Heart right ventricle (tissue), 16 donors: ENCODE measurements around the gene TOP1. TPM values are rescaled to one million over a fixed set of nuclear protein-coding genes. Genes with fewer than 3 reads are reported as not detected.

Source experiments
- ATAC-seq, 8 donors: fragments of 200-7000 bp; cut with Tn5 transposase; one replicate each; pipeline ENCODE4 v1.9.1; 2020; ENCODE audit warnings: mild to moderate bottlenecking in 8 of 8, moderate library complexity in 8 of 8, moderate number of reproducible peaks in 1 of 8
- DNase-seq, 2 donors: peaks; one replicate each; pipeline ENCODE4 v3.0.0-alpha.2; 2020
- H3K27ac ChIP-seq, 10 donors: fragments of 200-600 bp; sonication (generic) in 2 of 10; one replicate each; pipeline versions ENCODE4 v1.5.0 to v1.8.0; 2020 to 2022; ENCODE audit warnings: mild to moderate bottlenecking in 3 of 10
- H3K27me3 ChIP-seq, 7 donors: fragments of 200-600 bp; one replicate each; pipeline ENCODE4 v1.8.0; 2021 to 2022; ENCODE audit warnings: mild to moderate bottlenecking in 2 of 7
- H3K36me3 ChIP-seq, 9 donors: fragments of 200-600 bp; sonication (generic) in 1 of 9; one replicate each; pipeline versions ENCODE4 v1.5.0 to v1.8.0; 2020 to 2022; ENCODE audit warnings: mild to moderate bottlenecking in 2 of 9
- H3K4me1 ChIP-seq, 9 donors: fragments of 200-600 bp; sonication (generic) in 1 of 9; one replicate each; pipeline versions ENCODE4 v1.5.0 to v1.8.0; 2020 to 2022; ENCODE audit warnings: mild to moderate bottlenecking in 4 of 9
- H3K4me3 ChIP-seq, 10 donors: fragments of 200-600 bp; sonication (generic) in 2 of 10; one replicate each; pipeline versions ENCODE4 v1.5.0 to v1.8.0; 2020 to 2022; ENCODE audit warnings: mild to moderate bottlenecking in 7 of 10, moderate library complexity in 2 of 10
- H3K9me3 ChIP-seq, 11 donors: fragments of 200-600 bp in 10 of 11; sonication (generic) in 2 of 11; one replicate each; pipeline versions ENCODE4 v1.5.0 to v1.8.0; 2013 to 2022; ENCODE audit warnings: mild to moderate bottlenecking in 2 of 11, control low read depth in 1 of 11, moderate library complexity in 1 of 11
- CTCF ChIP-seq, 9 donors: fragments of 200-600 bp; sonication (generic) in 2 of 9; IDR thresholded peaks; one replicate each; pipeline versions ENCODE4 v1.5.0 to v1.8.0; 2021 to 2022; ENCODE audit warnings: antibody characterized with exemption in 9 of 9, mild to moderate bottlenecking in 5 of 9, moderate library complexity in 1 of 9
- WGBS, 2 donors: extraction: QIAGEN DNeasy Blood & Tissue Kit; methylation state at CpG; one replicate each; pipeline ENCODE4 v1.1.7; 2013; ENCODE audit warnings: inconsistent platforms in 1 of 2; 5-methylcytosine and 5-hydroxymethylcytosine counted together
- intact Hi-C, 10 donors: fragments of 100-400 bp; cut with DNase I; formaldehyde crosslinking; loops; one replicate each; pipeline versions ENCODE4 v1.11.1 to v1.14.2; 2022
- polyA plus RNA-seq, 2 donors: library from polyadenylated mRNA; stranded (reverse); fragments of 200-250 nt; gene quantifications; one replicate each; pipeline ENCODE4 v1.2.3, GENCODE V29; 2013
- total RNA-seq, 10 donors: library from RNA; stranded (reverse); fragmentation: NEBNext Ultra II Directional in 3 of 10; extraction: Animal tissue kit (Norgen Biotek cat#: 25700) in 3 of 10; gene quantifications; one replicate each; pipeline versions ENCODE4 v1.2.1 to v1.2.4, GENCODE V29; 2021 to 2023
- donor health status: Arrhythmogenic right ventricular cardiomyopathy.
- donor health status: ischemic (EF 13 %, LVEDD 7.1; RV severe dilation, severe dysfunction).
- donor health status: healthy with polysubstance abuse.
- donor health status: DM: no; HTN: yes; CAD: no.
- donor health status: DM: no; HTN: no; CAD: no.
- donor health status: ischemic (EF 25% LVEDD 6.9; RV normal size, moderate dysfunction).
- donor health status: ischemic (EF 25% LVEDD 5.7; RV mildly dilated, moderate dysfunction).
- donor health status: healthy.
- donor health status: DM: yes; HTN: yes; CAD: no.
- donor health status: Ischemic cardiomyopathy.
- donor health status: ischemic (EF 35%, LVEDD 5.7; RV mildly dilated, moderate dysfunction).
- donor health status: nonischemic (EF 11% LVEDD 7.7; RV severe dilation, severe dysfunction).
- donor health status: DM: yes; HTN: yes; CAD: no.
- donor health status: PGD.
- donor health status: ischemic (EF 29% LVEDD 5.4; RV normal size, mild dysfunction).
- donor health status: nonischemic (EF 23%, LVEDD 6.1; RV moderate dilation, normal function).

Gene TOP1
- total and polyA plus RNA-seq, 12 donors, result 13.5 to 28.3 (median 23.1) TPM

- peaks cover 9 to 38% (median 14%) of the 10 kb centered on the region in 9 donors for H3K4me1 ChIP-seq
- DNase-seq, result no peak
- peaks cover 11 to 94% (median 75%) of the 10 kb centered on the region in 9 donors for H3K36me3 ChIP-seq
- H3K27me3 ChIP-seq, result no peaks in the 10 kb centered on the region
- H3K27ac ChIP-seq, result no peak overlapping the region
- intact Hi-C loops, result no loop called here
- no peak for ATAC-seq
- 95 to 96% methylated on average over 11 of the region's 11 CpGs for WGBS, 2 donors
- TF ChIP-seq CTCF (IDR thresholded peaks at IDR 0.05), result no peak
- H3K9me3 ChIP-seq, result no peaks in the 10 kb centered on the region
- H3K4me3 ChIP-seq, result no peak overlapping the region
Observed at GRCh38 chr20:41163821-41164220, 135.2 kb downstream of the TOP1 start.

- intact Hi-C loops, result loop anchor here in 1 of 10 donors (5.0 kb wide), 1 partner anchor 198 kb away; no protein-coding TSS in a partner anchor
Observed at GRCh38 chr20:41165001-41165882, 136.6 kb downstream of the TOP1 start.

GRCh38 chr20:41166201-41167117 is 137.8 kb downstream of the TOP1 start:
- no peak for DNase-seq
- peaks cover 9 to 99% (median 83%) of the 10 kb centered on the region in 9 donors for H3K36me3 ChIP-seq

More at GRCh38 chr20:41165001-41165882, 136.6 kb downstream of the TOP1 start:
- no peaks in the 10 kb centered on the region for H3K9me3 ChIP-seq
- TF ChIP-seq CTCF (IDR thresholded peaks at IDR 0.05), result no peak
- H3K4me1 ChIP-seq, result peaks cover 0 to 24% (median 8%) of the 10 kb centered on the region in 9 donors
- H3K27me3 ChIP-seq, result no peaks in the 10 kb centered on the region
- WGBS, 2 donors, result 90 to 91% methylated on average over 24 of the region's 24 CpGs
- no peak overlapping the region for H3K27ac ChIP-seq
- ATAC-seq (no peak), DNase-seq (no peak)
- no peak overlapping the region for H3K4me3 ChIP-seq
- H3K36me3 ChIP-seq, result peaks cover 9 to 99% (median 82%) of the 10 kb centered on the region in 9 donors

More at GRCh38 chr20:41166201-41167117, 137.8 kb downstream of the TOP1 start:
- no peak for TF ChIP-seq CTCF (IDR thresholded peaks at IDR 0.05)
- Histone ChIP-seq H3K4me1 (peaks cover 0 to 14% (median 8%) of the 10 kb centered on the region in 9 donors), H3K27ac (no peak overlapping the region), H3K4me3 (no peak overlapping the region), H3K27me3 (no peaks in the 10 kb centered on the region), H3K9me3 (no peaks in the 10 kb centered on the region)
- intact Hi-C loops, result loop anchor here in 1 of 10 donors (5.0 kb wide), 1 partner anchor 199 kb away; no protein-coding TSS in a partner anchor
- no peak for ATAC-seq
- 91 to 92% methylated on average over 27 of the region's 27 CpGs for WGBS, 2 donors
